NB4 (cell line): Measurements from ENCODE around the gene IKZF5.

Experiments
- DNase-seq: peaks from one replicate; pipeline ENCODE4 v3.0.0; 2010; ENCODE audit warnings: low read depth
- H3K4me3 ChIP-seq: one replicate; pipeline ENCODE4 v1.5.1; 2011; ENCODE audit warnings: mild to moderate bottlenecking, low read depth, low read length, moderate library complexity
- CTCF ChIP-seq: IDR thresholded peaks from one replicate; pipeline ENCODE4 v1.5.1; 2012; ENCODE audit warnings: low read depth, low read length
- MAX ChIP-seq: IDR thresholded peaks from 2 replicates; pipeline ENCODE4 v1.6.1; 2011; ENCODE audit warnings: low read depth, low read length
- MYC ChIP-seq: IDR thresholded peaks from 2 replicates; pipeline ENCODE4 v1.6.1; 2011; ENCODE audit warnings: low read depth, low read length
- POLR2A ChIP-seq: IDR thresholded peaks from 2 replicates; pipeline ENCODE4 v1.6.1; 2011; ENCODE audit warnings: mild to moderate bottlenecking; ENCODE audit not compliant: insufficient read length; ENCODE audit errors: extremely low read depth

IKZF5 gene

GRCh38 chr10:123027861-123028260 lies 19.3 kb upstream of the IKZF5 start:
- TF ChIP-seq POLR2A (no peak), MAX (no peak)
- DNase-seq: no peak

DNA sequence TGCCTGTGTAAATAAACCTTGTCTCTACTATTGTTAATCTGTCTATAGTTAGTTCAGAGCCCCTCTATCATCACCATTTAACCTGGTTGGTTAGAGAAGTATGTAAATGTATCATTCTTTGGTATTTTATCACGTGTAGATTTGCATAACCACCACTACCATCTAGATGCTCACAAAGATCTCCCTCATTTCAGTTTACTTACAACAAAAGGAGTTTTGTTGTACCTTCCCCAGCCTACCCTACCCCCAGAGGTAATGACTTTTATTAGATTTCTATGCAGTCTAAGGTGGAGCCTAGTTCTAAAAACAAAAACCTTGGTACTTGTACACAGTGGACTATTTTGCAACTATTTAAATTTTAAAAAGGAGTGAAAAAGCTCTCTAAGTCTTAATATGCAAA lies 17.7 kb upstream of the IKZF5 start:
- no peak overlapping the region for H3K4me3 ChIP-seq
- TF ChIP-seq POLR2A: no peak
- TF ChIP-seq MYC: no peak
- TF ChIP-seq CTCF: no peak
- no peak for TF ChIP-seq MAX
- DNase-seq: no peak

More at GRCh38 chr10:123027861-123028260, 19.3 kb upstream of the IKZF5 start:
- H3K4me3 ChIP-seq: no peak overlapping the region

- no peak overlapping the region for H3K4me3 ChIP-seq
- DNase-seq: no peak
- TF ChIP-seq CTCF: no peak
- no peak for TF ChIP-seq MAX
- no peak for TF ChIP-seq MYC
- TF ChIP-seq POLR2A: no peak
Measured at GRCh38 chr10:123024540-123024939, 15.9 kb upstream of the IKZF5 start.

- no peak overlapping the region for H3K4me3 ChIP-seq
- peak; percentile 45 for DNase-seq
- TF ChIP-seq POLR2A: no peak
- no peak for TF ChIP-seq MAX
- TF ChIP-seq MYC: no peak
- TF ChIP-seq CTCF: peak; percentile 62
Measured at GRCh38 chr10:123021517-123021916, 12.9 kb upstream of the IKZF5 start.

DNA sequence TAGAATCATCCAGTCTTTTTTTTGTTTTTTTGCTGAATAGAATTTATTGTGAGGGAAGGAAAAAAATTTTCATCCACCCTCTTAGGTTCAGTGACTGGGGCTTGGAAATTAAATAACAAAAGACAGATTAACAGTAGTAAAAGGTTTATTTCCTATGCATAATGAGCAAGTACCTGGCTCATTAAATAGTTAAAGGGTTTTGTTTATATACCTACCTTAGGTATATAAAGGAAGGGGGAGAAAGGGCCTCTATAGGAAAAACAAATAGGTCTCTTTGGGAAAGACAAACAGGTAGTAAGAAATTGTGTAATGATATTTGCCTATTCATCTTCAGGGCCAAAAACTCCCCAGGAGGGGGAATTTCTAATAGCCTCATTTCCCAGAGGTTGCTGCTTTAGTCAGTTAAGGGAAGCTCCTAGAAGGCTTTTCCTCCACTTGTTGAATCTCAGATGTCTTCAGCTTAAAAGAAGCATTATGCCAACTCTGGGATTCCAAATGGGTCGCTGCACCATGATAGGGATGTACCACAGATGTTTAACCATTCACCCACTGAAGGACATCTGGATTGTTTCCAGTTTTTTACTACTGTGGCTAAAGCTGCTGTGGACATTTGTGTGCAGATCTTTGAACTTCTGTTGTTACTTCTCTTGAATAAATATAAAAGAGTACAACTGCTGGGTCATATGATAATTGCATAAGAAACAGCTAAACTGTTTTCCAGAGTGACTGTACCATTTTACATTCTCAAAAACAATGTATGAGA lies 11.5 kb upstream of the IKZF5 start:
- no peak overlapping the region for H3K4me3 ChIP-seq
- TF ChIP-seq POLR2A (no peak), MYC (no peak), CTCF (no peak), MAX (no peak)
- no peak for DNase-seq

DNA sequence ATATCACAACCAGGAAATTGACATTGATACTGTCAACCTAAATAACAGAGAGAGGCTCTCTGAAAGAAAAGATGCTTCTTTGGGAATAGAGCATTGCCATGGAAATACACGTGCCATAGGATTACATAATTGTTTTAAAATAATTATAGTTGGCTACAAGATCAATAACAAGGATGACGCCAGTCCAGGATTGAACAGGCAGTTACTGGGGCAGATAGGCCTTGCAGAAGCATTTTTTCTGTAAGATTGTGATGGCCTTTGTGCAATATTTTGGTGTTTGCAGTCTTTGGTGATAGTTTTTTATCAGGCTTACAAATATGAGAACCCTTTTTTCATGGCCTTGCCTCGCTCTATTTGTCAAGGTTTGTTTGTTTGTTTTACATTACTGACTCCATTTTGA lies 10.7 kb upstream of the IKZF5 start:
- no peak for TF ChIP-seq MAX
- TF ChIP-seq CTCF: no peak
- DNase-seq: no peak
- H3K4me3 ChIP-seq: no peak overlapping the region
